C4-2B (cell line): ENCODE results near the gene METTL4.

Source experiments
- CTCF ChIP-seq: fragments of 450-650 bp; conservative IDR thresholded peaks from 2 replicates; pipeline ENCODE4 v1.5.1; 2017; ENCODE audit warnings: mild to moderate bottlenecking
- ZFX ChIP-seq: fragments of 450-650 bp; IDR thresholded peaks from 2 replicates; pipeline ENCODE4 v1.6.1; 2017

- no peak for TF ChIP-seq CTCF
- TF ChIP-seq ZFX = no peak
Observed at GRCh38 chr18:2538844-2539243, 32.5 kb downstream of the METTL4 start.
